H1 (cell line): ENCODE results near the gene COL5A1. TPM values are rescaled to one million over a fixed set of nuclear protein-coding genes. Genes with fewer than 3 reads are reported as not detected.

ENCODE experiments used
- CTCF ChIA-PET: fragments of 300-600 bp; sonication (Branson Sonifier 250); formaldehyde crosslinking; loops from one replicate; lab custom pipeline; 2021; ENCODE audit not compliant: partially characterized antibody; lab: Charles Lee
- POLR2A ChIA-PET: fragments of 300-600 bp; sonication (Branson Sonifier 250); formaldehyde crosslinking; loops from one replicate; lab custom pipeline; 2021; ENCODE audit warnings: inconsistent platforms; ENCODE audit not compliant: partially characterized antibody; lab: Charles Lee
- DNase-seq, 2 experiments: peaks; one replicate each; pipeline versions ENCODE4 v3.0.0 to v3.0.0-alpha.2; 2010 to 2022; ENCODE audit warnings: low spot score in 2 of 2, low read depth in 1 of 2, mixed read lengths in 1 of 2
- FAIRE-seq: peaks from 2 replicates; lab custom pipeline; 2011; peaks lifted over from hg19 to GRCh38; lab: Jason Lieb, UNC
- H2AFZ ChIP-seq: 2 replicates; pipeline ENCODE4 v1.8.1; 2012; ENCODE audit warnings: low read length, inconsistent platforms
- H2AK5ac ChIP-seq: 2 replicates; pipeline ENCODE4 v1.6.1; 2013; ENCODE audit warnings: low read depth, low read length
- H2BK120ac ChIP-seq: replicated peaks from 2 replicates; pipeline ENCODE3; 2013; ENCODE audit warnings: low read depth, low read length, inconsistent platforms
- H2BK12ac ChIP-seq: 2 replicates; pipeline ENCODE4 v1.6.1; 2013; ENCODE audit warnings: low read depth, low read length
- H2BK15ac ChIP-seq: 2 replicates; pipeline ENCODE4 v1.6.1; 2013; ENCODE audit warnings: low read length
- H2BK20ac ChIP-seq: 2 replicates; pipeline ENCODE4 v1.6.1; 2013; ENCODE audit warnings: low read length
- H2BK5ac ChIP-seq: 2 replicates; pipeline ENCODE4 v1.6.1; 2013; ENCODE audit warnings: low read depth, low read length
- H3K14ac ChIP-seq: 2 replicates; pipeline ENCODE4 v1.6.1; 2013; ENCODE audit warnings: inconsistent platforms; ENCODE audit not compliant: insufficient read length
- H3K18ac ChIP-seq: 2 replicates; pipeline ENCODE4 v1.6.1; 2013; ENCODE audit warnings: low read length; ENCODE audit errors: extremely low read depth
- H3K23ac ChIP-seq: 2 replicates; pipeline ENCODE4 v1.6.1; 2013; ENCODE audit warnings: inconsistent platforms; ENCODE audit not compliant: insufficient read length
- H3K23me2 ChIP-seq: 2 replicates; pipeline ENCODE4 v1.6.1; 2013; ENCODE audit warnings: low read depth, low read length
- H3K27ac ChIP-seq: 2 replicates; pipeline ENCODE4 v1.6.1; 2011; ENCODE audit warnings: low read depth, low read length, inconsistent platforms
- H3K27me3 ChIP-seq, 4 experiments: replicated peaks in 1 of 4; 1 replicate in 1 of 4; 2 replicates in 3 of 4; pipeline versions ENCODE4 v1.6.1 to v1.8.1; 2011 to 2013; ENCODE audit warnings: low read length in 3 of 4, mild to moderate bottlenecking in 3 of 4, inconsistent platforms in 2 of 4, mixed read lengths in 2 of 4, moderate library complexity in 1 of 4; ENCODE audit not compliant: control insufficient read depth in 3 of 4, insufficient read depth in 3 of 4; ENCODE audit errors: extremely low read depth in 1 of 4
- H3K36me3 ChIP-seq, 4 experiments: 2 replicates each; pipeline versions ENCODE4 v1.6.1 to v1.8.1; 2011 to 2013; ENCODE audit warnings: mild to moderate bottlenecking in 4 of 4, low read length in 3 of 4, moderate library complexity in 2 of 4, control low read depth in 1 of 4, inconsistent platforms in 1 of 4; ENCODE audit not compliant: insufficient read depth in 4 of 4, control insufficient read depth in 2 of 4
- H3K4ac ChIP-seq: replicated peaks from 2 replicates; pipeline ENCODE3; 2013; ENCODE audit warnings: low read length, low read depth, mixed read lengths, inconsistent platforms; ENCODE audit not compliant: insufficient read length
- H3K4me1 ChIP-seq, 4 experiments: replicated peaks in 1 of 4; 1 replicate in 1 of 4; 2 replicates in 3 of 4; pipeline versions ENCODE4 v1.6.1 to v1.8.1; 2011 to 2013; ENCODE audit warnings: low read length in 3 of 4, inconsistent platforms in 2 of 4, mixed read lengths in 1 of 4; ENCODE audit not compliant: insufficient read depth in 4 of 4, control insufficient read depth in 3 of 4
- H3K4me2 ChIP-seq, 2 experiments: 2 replicates each; pipeline versions ENCODE4 v1.6.1 to v1.8.1; 2011 to 2013; ENCODE audit warnings: low read depth in 2 of 2, low read length in 2 of 2, control low read depth in 1 of 2, inconsistent platforms in 1 of 2, mild to moderate bottlenecking in 1 of 2; ENCODE audit not compliant: insufficient read depth in 1 of 2
- H3K4me3 ChIP-seq, 4 experiments: fragments of 200-600, 300-600 bp in 1 of 4; sonication (generic), shearing (Covaris generic), sonication (Bioruptor Twin) in 1 of 4; 2 replicates each; pipeline versions ENCODE4 v1.5.1 to v1.8.1; 2011 to 2016; ENCODE audit warnings: low read length in 4 of 4, low read depth in 3 of 4, control low read depth in 2 of 4, inconsistent platforms in 2 of 4, mild to moderate bottlenecking in 2 of 4, mixed read lengths in 1 of 4, moderate library complexity in 1 of 4; ENCODE audit not compliant: insufficient read depth in 2 of 4; ENCODE audit errors: extremely low read depth in 1 of 4
- H3K56ac ChIP-seq: replicated peaks from 2 replicates; pipeline ENCODE3; 2013; ENCODE audit warnings: low read depth, mild to moderate bottlenecking, mixed read lengths, low read length, inconsistent platforms; ENCODE audit not compliant: insufficient read length
- H3K79me1 ChIP-seq: 2 replicates; pipeline ENCODE4 v1.6.1; 2013; ENCODE audit warnings: low read depth, low read length, control low read depth
- H3K79me2 ChIP-seq, 2 experiments: 2 replicates each; pipeline versions ENCODE4 v1.6.1 to v1.8.1; 2012 to 2013; ENCODE audit warnings: low read length in 2 of 2, mild to moderate bottlenecking in 2 of 2, inconsistent platforms in 1 of 2; ENCODE audit not compliant: insufficient read depth in 2 of 2, control insufficient read depth in 1 of 2
- H3K9ac ChIP-seq, 4 experiments: replicated peaks in 1 of 4; 1 replicate in 1 of 4; 2 replicates in 3 of 4; pipeline versions ENCODE4 v1.6.1 to v1.8.1; 2011 to 2013; ENCODE audit warnings: low read depth in 3 of 4, low read length in 3 of 4, control low read depth in 2 of 4, mild to moderate bottlenecking in 2 of 4, moderate library complexity in 2 of 4, inconsistent platforms in 1 of 4; ENCODE audit errors: extremely low read depth in 1 of 4
- H3K9me3 ChIP-seq, 2 experiments: 2 replicates each; pipeline versions ENCODE4 v1.6.1 to v1.8.1; 2012 to 2013; ENCODE audit warnings: mild to moderate bottlenecking in 2 of 2, moderate library complexity in 2 of 2, control low read depth in 1 of 2, inconsistent platforms in 1 of 2, low read depth in 1 of 2, low read length in 1 of 2, mixed read lengths in 1 of 2; ENCODE audit not compliant: insufficient read depth in 2 of 2
- H4K20me1 ChIP-seq, 2 experiments: replicated peaks in 1 of 2; 2 replicates each; pipeline versions ENCODE3 to v1.8.1; 2011 to 2013; ENCODE audit warnings: inconsistent platforms in 2 of 2, low read length in 2 of 2, mild to moderate bottlenecking in 1 of 2; ENCODE audit not compliant: insufficient read depth in 2 of 2, control insufficient read depth in 1 of 2
- H4K5ac ChIP-seq: 2 replicates; pipeline ENCODE4 v1.6.1; 2013; ENCODE audit warnings: low read length, low read depth, mixed read lengths, inconsistent platforms; ENCODE audit not compliant: insufficient read length
- H4K8ac ChIP-seq: 2 replicates; pipeline ENCODE4 v1.8.0; 2013; ENCODE audit warnings: mild to moderate bottlenecking, moderate library complexity, low read length, inconsistent platforms; ENCODE audit not compliant: insufficient read depth; ENCODE audit errors: extremely low read depth
- H4K91ac ChIP-seq: replicated peaks from 2 replicates; pipeline ENCODE3; 2013; ENCODE audit warnings: low read length, mixed read lengths, inconsistent platforms; ENCODE audit not compliant: insufficient read length
- CREB1 ChIP-seq: IDR thresholded peaks from 2 replicates; pipeline ENCODE4 v1.6.1; 2012; ENCODE audit warnings: inconsistent platforms
- EGR1 ChIP-seq: IDR thresholded peaks from 2 replicates; pipeline ENCODE4 v1.6.1; 2011; ENCODE audit warnings: low read depth, low read length, borderline replicate concordance
- HDAC6 ChIP-seq: IDR thresholded peaks from one replicate; pipeline ENCODE4 v1.7.1; 2012; ENCODE audit warnings: low read depth, mild to moderate bottlenecking, inconsistent platforms, low read length, moderate library complexity
- MAFK ChIP-seq: IDR thresholded peaks from 2 replicates; pipeline ENCODE4 v1.6.1; 2012; ENCODE audit warnings: low read depth, mild to moderate bottlenecking, improper control_type of control experiment, low read length
- WGBS, 2 experiments: shearing (Covaris generic) in 1 of 2; methylation state at CpG; one replicate each; pipeline versions ENCODE4 v1.1.6 to v1.1.7; 2013 to 2015; ENCODE audit warnings: low lambda C conversion rate in 2 of 2, mixed read lengths in 2 of 2, inconsistent platforms in 1 of 2, low coverage in 1 of 2, missing lambda C conversion rate in 1 of 2; ENCODE audit not compliant: insufficient replicate concordance in 2 of 2, insufficient coverage in 1 of 2, insufficient read length in 1 of 2; ENCODE audit errors: extremely low coverage in 1 of 2, missing lambda C conversion rate in 1 of 2; 5-methylcytosine and 5-hydroxymethylcytosine counted together
- polyA plus RNA-seq, 7 experiments: library from polyadenylated mRNA; depleted of rRNA in 3 of 7; stranded (reverse) in 5 of 7; unstranded in 2 of 7; fragments of >200 nt in 5 of 7; fragments of 200-250 nt in 2 of 7; gene quantifications; 1 replicate in 5 of 7; 2 replicates in 1 of 7; 4 replicates in 1 of 7; pipeline versions ENCODE4 v1.2.1 to v1.2.3, GENCODE V29; 2011 to 2013; ENCODE audit warnings: missing spikeins in 2 of 7, mixed read lengths in 2 of 7
- total RNA-seq: library from RNA; stranded (reverse); fragmentation: NEBNext Ultra II Directional; extraction: Animal tissue kit (Norgen Biotek cat#: 25700); gene quantifications from 2 replicates; pipeline ENCODE4 v1.2.1, GENCODE V29; 2021
- TF ChIP-seq, protein P1 (sequence below): IDR thresholded peaks from 2 replicates; pipeline ENCODE4 v1.6.1; 2012; ENCODE audit warnings: inconsistent platforms
- TF ChIP-seq, protein P2 (sequence below): IDR thresholded peaks from 2 replicates; pipeline ENCODE4 v1.6.1; 2011; ENCODE audit warnings: low read depth, mild to moderate bottlenecking, low read length; ENCODE audit not compliant: insufficient read depth

The COL5A1 gene
- total and polyA plus RNA-seq, 2 of the 8 experiments (the other 6 are each of a cell fraction or from before 2014, with no cell fraction given) = 3.8 to 12.0 TPM

DNA sequence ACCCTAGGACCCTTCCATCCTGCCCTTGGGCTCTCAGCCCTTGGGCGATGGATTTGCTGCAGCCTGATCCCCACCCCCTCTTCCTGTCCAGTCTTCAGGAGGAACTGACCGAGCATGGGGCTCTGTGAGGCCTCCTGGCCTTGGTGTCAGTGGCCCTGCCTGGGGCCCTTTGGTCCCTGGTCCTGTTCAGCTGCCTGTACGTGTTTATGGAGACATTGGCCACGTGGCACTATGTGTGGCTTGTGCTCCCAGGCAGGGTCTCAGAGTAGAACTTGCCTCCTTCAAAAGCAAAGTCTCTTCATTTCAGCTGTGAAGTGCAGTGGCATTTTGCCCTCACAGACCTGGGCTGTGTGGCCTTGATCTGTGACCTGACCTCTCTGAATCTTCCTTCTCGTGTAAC is 250.1 kb downstream of the COL5A1 start:
- no peak overlapping the region for H4K91ac ChIP-seq
- H3K56ac ChIP-seq = no peak overlapping the region
- no peak overlapping the region for H3K4ac ChIP-seq
- TF ChIP-seq, protein P1, sequence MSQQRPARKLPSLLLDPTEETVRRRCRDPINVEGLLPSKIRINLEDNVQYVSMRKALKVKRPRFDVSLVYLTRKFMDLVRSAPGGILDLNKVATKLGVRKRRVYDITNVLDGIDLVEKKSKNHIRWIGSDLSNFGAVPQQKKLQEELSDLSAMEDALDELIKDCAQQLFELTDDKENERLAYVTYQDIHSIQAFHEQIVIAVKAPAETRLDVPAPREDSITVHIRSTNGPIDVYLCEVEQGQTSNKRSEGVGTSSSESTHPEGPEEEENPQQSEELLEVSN = no peak
- TF ChIP-seq MAFK (no peak), CREB1 (no peak), HDAC6 (no peak), EGR1 (no peak)
- TF ChIP-seq, protein P2, sequence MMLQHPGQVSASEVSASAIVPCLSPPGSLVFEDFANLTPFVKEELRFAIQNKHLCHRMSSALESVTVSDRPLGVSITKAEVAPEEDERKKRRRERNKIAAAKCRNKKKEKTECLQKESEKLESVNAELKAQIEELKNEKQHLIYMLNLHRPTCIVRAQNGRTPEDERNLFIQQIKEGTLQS = no peak
- H2BK12ac ChIP-seq = 0 out of 2 replicates have a peak overlapping the region, but pooled peaks have one; percentile 27
- H2BK15ac ChIP-seq = no peak overlapping the region
- WGBS, 2 experiments = 85% methylated on average over 5 of the region's 5 CpGs; no CpG with 5 or more reads in 1 of the 2 experiments
- DNase-seq = peak in 1 of 2 experiments; percentile 29
- peaks cover 11 to 14% of the 10 kb centered on the region in 2 experiments; a peak in 3 of 4 replicates for H3K9me3 ChIP-seq
- H3K36me3 ChIP-seq = no peaks in the 10 kb centered on the region
- no peaks in the 10 kb centered on the region for H3K4me1 ChIP-seq
- no peak overlapping the region for H3K14ac ChIP-seq
- no peaks in the 10 kb centered on the region for H3K23me2 ChIP-seq
- no peak overlapping the region for H4K8ac ChIP-seq
- no peaks in the 10 kb centered on the region for H3K79me2 ChIP-seq
- no peak for FAIRE-seq
- no peak overlapping the region for H3K27ac ChIP-seq
- no peak overlapping the region for H3K4me3 ChIP-seq
- no peak overlapping the region for H2BK20ac ChIP-seq
- H3K27me3 ChIP-seq = no peaks in the 10 kb centered on the region
- no peaks in the 10 kb centered on the region for H4K20me1 ChIP-seq
- H4K5ac ChIP-seq = no peak overlapping the region
- ChIA-PET CTCF (no interaction called here), POLR2A (no interaction called here)
- H2BK120ac ChIP-seq = no peak overlapping the region
- no peak overlapping the region for H3K18ac ChIP-seq
- H2AFZ ChIP-seq = no peak overlapping the region
- H2BK5ac ChIP-seq = no peak overlapping the region
- H3K4me2 ChIP-seq = no peak overlapping the region
- H3K23ac ChIP-seq = no peak overlapping the region
- H3K79me1 ChIP-seq = no peaks in the 10 kb centered on the region
- H2AK5ac ChIP-seq = no peak overlapping the region
- no peak overlapping the region for H3K9ac ChIP-seq
